ENCODE measurements around the gene PEAK3.

PEAK3 gene

GRCh38 chr19:2228157-2229030, 53.6 kb downstream of the PEAK3 start:
- H3K4me3 ChIP-seq (ENCODE audit: low read length): no peak overlapping the region
- no peak for DNase-seq (ENCODE audit: low read depth)
- no peak for TF ChIP-seq CTCF (conservative IDR thresholded peaks at IDR 0.05; ENCODE audit: low read length)

GRCh38 chr19:2227415-2228156, 54.4 kb downstream of the PEAK3 start:
- H3K4me3 ChIP-seq (ENCODE audit: low read length): no peak overlapping the region
- no peak for DNase-seq (ENCODE audit: low read depth)
- no peak for TF ChIP-seq CTCF (conservative IDR thresholded peaks at IDR 0.05; ENCODE audit: low read length)

- no peak overlapping the region for H3K4me3 ChIP-seq (ENCODE audit: low read length)
- DNase-seq (ENCODE audit: low read depth): no peak
- no peak for TF ChIP-seq CTCF (conservative IDR thresholded peaks at IDR 0.05; ENCODE audit: low read length)
These were observed 55.1 kb downstream of the PEAK3 start for GRCh38 chr19:2226840-2227360.

GRCh38 chr19:2226051-2226839, 55.7 kb downstream of the PEAK3 start:
- DNase-seq (ENCODE audit: low read depth): no peak
- TF ChIP-seq CTCF (conservative IDR thresholded peaks at IDR 0.05; ENCODE audit: low read length): no peak
- H3K4me3 ChIP-seq (ENCODE audit: low read length): no peak overlapping the region

- no peak for TF ChIP-seq CTCF (conservative IDR thresholded peaks at IDR 0.05; ENCODE audit: low read length)
- H3K4me3 ChIP-seq (ENCODE audit: low read length): no peak overlapping the region
- no peak for DNase-seq (ENCODE audit: low read depth)
These were observed 56.4 kb downstream of the PEAK3 start for GRCh38 chr19:2225415-2226050.

GRCh38 chr19:2224754-2225349, 57.1 kb downstream of the PEAK3 start:
- DNase-seq (ENCODE audit: low read depth): no peak
- no peak overlapping the region for H3K4me3 ChIP-seq (ENCODE audit: low read length)
- no peak for TF ChIP-seq CTCF (conservative IDR thresholded peaks at IDR 0.05; ENCODE audit: low read length)
